GM21360 (cell line): ENCODE data around the gene PFKFB2.

Source experiments
- ATAC-seq: cut with Tn5 transposase; IDR thresholded peaks from one replicate; pipeline ENCODE4 v1.9.1; 2021; ENCODE audit warnings: mild to moderate bottlenecking, moderate library complexity; ENCODE audit not compliant: unreplicated experiment

The PFKFB2 gene

DNA sequence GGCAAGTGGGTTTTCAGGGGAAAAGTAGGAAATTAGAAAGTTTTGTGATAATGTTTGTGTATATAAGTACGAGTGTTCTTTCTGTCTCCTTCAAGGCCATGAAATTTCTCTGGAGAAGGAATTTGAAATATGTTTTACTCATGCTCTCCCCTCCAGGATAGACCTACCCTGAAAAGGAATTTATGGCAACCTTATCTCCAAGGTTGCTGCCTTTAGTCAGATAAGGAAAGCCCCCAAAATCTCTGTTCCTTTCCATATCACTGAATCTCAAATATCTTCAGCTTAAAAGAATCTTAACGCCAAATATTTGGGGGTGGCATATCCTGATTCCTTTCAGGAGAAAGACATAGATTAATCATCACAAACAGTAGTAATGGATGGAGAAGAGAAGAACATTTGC lies 35.1 kb downstream of the PFKFB2 start:
- ATAC-seq, result no peak

DNA sequence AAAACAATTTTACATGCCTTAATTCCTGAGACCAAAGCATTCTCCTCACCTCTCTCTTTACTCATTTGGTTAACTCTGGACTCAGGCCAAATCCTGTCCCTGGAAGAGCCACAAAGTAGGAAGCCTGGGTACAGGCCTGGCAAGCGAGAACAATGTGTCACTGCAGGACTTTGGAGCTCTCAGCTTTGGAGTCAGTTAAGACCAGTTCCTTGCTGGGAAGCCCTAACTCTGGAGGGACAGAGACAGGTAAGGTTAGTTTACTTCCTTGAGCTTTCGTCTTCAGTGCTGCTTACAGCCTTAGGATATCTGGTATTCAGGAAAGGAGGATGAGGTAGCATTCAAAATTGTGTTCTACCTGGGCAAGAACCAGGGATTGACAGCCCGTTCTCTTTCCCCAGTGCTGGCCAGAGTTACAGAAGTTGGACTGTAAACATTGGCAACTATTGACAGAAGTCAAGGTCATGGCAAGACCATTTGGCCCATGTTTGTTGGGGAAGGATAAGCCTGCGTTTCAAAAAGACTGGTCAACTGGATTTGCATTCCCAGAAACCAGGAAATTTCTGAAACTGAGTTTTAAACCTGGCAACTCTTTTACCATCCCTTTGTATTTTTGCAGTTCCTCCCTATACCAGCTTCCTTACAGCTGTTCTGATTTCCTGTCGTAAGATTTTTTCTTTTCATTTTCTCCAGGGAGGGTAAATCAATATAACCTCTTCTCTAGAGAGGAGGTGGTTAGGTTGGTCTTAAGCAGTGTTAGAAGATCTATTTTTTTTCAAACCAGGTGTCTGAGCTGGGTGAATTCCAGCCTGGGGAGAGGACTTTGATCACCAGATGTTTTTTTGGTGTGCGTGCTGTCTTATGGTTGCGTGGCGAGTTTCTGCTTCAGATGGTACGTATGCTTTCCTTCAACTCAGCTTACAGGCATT lies 35.9 kb downstream of the PFKFB2 start, which contains the start of gene C4BPB:
Gene C4BPB, plus strand, starts transcription at position 160 of the 926 bp plus-strand sequence. Its CDS starts 672 bp downstream, at position 832.
- no peak for ATAC-seq

DNA sequence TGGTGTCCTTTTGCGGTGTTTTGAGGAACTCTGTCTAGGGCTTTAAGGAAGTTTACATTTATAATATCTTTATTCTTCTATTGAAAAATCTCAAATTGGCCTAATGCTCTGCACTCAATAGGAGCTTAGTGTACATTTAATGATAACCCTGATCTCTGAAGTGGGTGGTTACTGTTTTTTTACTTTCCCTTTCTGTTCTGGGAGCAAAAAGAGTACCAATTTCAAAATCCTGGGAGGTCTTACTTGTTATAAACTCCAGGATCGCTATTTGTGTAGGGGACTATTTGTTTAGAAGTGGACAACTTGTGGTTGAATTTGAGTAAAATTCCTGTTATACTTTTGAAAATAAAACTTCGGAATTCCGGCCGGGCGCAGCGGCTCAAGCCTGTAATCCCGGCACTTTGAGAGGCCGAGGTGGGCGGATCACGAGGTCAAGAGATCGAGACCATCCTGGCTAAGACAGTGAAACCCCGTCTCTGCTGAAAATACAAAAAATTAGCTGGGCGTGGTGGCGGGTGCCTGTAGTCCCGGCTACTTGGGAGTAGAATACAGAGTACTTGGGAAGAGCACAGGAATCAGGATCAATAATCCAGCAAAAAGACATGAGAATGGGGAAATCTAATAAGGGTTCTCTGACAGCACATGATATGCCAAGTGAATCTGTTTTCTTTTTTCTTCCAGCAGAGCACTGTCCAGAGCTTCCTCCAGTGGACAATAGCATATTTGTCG lies 36.7 kb downstream of the PFKFB2 start:
- no peak for ATAC-seq

DNA sequence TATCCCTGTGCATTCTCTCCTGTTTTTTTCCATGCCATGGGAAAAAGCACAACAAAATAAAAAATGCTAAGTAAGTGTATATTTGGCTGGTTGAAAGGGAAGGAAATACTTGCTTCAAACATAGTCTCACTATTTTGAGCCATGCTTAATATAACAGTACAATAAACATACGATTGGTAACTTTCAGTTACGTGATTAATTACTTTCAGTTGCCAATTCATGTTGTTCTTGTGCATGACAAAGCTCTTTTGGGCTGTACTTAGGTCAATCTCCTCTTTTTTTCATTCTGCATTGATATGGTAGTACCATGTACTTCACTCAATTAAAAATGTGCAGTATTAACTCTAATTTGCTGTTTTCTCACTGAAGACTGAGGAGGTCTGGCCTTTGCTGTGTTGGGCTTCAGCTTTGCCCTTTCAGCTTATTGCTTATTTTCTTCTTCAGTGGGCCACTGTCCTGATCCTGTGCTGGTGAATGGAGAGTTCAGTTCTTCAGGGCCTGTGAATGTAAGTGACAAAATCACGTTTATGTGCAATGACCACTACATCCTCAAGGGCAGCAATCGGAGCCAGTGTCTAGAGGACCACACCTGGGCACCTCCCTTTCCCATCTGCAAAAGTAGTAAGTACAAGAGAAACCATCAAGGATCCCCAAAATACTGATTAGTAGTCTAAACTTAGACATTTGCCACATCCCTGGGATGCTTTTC lies 38.3 kb downstream of the PFKFB2 start:
- no peak for ATAC-seq

DNA sequence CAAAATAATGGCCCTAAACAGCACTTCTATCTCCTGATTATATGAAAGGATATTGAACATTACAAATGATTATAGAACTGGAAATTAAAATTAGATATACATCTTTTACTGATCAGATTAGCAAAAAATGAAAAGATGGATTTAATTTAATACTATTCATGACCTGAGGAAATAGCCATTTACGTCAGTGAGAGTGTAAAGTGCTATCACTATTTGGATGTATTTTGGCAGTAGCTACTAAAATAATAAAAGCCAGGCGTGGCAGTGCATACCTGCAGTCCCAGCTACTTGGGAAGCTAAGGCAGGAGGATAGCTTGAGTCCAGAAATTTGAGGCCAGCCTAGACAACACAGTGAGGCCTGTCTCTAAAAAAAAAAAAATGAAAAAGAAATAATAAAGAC lies 40.9 kb downstream of the PFKFB2 start:
- ATAC-seq, result no peak

DNA sequence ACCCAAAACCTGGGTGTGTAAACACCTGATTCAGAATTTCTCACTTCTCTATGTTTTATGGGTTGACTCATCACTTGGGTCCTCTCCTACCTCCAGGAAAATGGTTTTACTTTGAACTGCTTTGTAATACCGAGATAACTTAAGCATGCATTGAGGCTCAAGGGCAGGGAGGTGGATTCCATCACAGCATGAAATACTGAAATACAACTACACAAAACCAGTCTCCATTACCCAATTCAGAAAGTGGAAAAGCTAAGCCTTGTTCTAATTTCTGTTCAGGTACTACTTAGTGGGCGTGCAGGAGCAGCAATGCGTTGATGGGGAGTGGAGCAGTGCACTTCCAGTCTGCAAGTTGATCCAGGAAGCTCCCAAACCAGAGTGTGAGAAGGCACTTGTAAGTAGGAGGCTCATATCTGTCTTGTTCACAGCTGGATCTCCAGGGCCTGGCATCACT lies 44.8 kb downstream of the PFKFB2 start:
- ATAC-seq, result peak; percentile 71

DNA sequence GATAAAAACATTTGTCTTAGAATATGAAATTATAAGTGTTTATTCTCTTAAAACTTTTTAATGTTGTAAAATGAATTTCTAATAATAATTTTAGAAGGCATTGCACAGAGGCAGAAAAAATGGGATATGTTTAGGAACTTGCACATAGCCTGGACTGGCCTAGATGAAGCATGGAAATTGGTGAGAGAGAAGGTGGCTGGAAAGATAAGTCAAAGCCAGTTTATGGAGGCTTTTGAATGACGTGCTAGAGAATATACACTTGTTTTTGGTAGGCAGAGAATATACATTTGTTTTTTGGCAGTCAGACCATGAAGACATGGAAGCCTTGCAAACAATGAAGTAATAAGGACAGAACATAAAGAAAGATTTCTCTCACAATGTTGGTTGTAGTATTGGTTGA lies 48.6 kb downstream of the PFKFB2 start:
- no peak for ATAC-seq

DNA sequence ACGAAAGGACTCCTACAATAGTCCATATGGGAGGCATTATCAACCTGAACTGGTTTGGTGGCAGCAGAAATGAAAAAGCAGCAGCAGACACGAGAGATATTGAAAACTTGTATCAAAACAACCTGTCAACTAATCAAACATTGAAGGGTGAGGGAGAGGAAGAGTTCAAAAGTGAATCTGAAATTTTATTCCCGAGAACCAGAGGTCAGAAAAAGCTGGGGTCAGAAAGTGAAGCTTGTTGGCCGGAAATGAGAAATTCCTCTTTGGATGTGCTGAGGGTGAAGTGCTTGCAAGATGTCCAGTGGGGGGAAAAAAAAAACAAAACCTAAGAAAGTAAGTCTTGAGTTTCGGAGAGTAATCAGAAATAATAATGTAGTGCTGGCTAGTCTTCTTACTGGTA lies 49.1 kb downstream of the PFKFB2 start:
- no peak for ATAC-seq

DNA sequence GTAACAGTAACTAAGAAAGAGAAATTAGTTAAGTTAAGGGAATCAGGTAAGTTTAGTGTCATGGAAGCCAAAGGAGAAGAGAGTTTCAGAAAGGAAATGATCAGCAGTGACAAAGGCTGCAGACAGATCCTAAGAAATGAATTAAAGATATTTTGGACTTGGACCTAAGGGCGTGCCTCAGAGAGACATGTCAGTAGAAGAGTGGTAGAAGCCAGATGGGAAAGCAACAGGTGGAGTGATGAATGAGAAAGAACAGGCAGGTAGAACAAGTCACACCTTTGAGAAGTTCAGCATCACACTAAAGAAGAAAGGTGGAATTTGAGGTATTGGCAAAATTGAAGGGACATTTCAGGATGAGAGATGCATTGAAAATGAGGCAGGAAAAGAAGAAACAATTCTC lies 49.6 kb downstream of the PFKFB2 start:
- no peak for ATAC-seq

DNA sequence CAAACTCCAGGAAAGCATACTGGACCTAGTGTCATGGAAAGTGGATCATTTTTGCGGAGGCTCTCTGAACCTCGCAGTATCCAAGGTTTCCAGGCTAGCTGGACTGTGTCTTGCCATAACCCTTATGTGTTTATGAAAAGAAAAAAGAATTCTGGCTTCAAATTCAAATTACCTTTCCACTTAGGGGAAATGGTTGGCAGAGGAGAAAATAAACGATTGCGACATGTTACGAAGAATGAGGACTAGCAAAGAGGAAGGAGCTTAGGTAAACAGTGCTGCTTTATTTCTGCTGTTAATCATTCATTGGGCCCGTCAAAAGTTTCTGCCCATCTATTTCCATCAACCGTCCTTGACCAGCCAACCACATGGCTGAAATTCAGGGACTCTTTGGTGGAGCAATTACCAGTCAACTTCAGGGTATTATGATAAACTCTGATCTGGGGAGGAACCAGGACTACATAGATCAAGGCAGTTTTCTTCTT lies 50.9 kb downstream of the PFKFB2 start, which contains the start of gene C4BPA:
Gene C4BPA, plus strand, starts transcription at position 342 of the 482 bp plus-strand sequence. CDS start 8,793 bp downstream, outside the sequence.
- no peak for ATAC-seq

DNA sequence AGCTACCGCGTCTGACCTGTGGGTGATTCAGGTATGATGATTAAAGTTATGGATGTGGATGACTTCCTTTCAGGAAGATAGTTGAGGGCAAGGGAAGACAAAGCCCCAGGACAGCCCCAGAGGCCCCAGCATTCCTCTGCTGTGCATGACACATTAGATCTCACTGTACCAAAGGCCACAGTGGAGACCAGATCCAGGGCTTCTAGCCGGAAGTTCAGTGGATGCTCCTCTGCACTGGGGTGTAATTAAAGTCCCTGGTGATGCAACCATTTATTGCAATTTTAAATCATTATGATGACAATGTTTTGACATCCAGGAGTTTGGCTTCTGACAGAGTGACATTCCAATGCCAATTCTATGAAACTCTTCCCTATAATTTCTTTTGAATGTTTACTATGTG lies 55.9 kb downstream of the PFKFB2 start:
- ATAC-seq, result no peak

DNA sequence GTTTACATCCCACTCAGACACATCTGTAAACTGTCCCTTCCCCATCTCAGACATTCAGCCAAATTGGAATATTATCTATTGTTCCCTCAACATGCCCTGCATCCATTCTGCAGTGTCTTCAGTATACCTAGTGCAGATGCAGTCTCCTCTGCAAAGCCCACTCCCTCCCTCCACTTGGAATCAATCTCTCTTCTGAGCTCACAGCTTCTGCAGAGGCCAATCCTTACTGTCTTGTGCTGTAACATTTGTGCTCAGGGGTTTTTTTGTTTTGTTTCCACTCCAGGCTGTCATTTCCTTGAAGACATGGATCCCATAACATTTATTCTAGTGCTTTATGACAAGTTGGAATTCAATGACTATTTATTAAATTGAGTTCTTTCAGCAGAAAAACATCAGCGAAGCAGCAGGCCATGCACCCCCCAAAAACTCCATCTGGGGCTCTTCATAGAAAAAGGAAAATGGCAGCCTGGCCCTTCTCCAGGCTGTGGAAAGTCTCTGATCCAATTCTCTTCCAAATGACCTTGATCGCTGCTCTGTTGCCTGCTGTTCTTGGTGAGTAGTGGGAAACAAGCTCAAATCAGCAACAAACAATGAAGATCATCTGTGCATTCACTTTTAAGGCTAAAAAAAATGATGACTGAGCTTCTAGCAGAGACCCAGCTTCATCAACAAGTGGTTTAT lies 59.7 kb downstream of the PFKFB2 start:
- no peak for ATAC-seq

DNA sequence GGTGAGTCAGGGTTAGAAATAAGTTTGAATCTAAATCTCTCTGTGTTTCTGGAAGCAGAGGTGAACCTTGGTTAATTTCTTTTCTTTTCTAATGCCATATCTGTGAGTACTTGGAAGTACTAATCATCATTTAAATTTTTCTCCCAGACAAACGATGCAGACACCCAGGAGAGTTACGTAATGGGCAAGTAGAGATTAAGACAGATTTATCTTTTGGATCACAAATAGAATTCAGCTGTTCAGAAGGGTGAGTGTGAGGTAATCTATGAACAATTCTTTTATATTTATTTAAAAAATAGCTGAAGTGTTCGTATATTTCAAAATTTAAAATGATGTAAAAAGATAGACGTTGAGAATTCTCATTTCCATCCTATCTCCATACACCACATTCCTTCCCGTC lies 62.2 kb downstream of the PFKFB2 start:
- ATAC-seq, result no peak

DNA sequence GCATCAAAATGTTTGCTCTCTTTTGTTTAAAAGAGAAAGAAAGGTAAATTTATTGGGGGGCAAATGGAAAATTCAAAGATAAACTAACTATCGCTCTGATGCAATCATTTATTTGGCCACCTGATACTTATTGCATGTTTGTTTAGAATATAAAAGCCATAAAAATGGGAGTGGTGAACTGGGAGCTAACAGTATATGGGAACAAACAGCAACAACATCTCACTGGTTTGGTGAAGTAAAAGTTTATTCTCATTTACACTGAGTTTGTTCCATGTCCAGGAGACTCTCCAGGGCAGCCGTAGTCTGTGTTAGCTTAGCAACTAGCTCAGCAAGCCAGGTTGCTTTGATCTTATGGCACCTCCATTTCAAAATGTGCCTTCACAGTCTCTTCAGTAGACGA lies 71.3 kb downstream of the PFKFB2 start:
- no peak for ATAC-seq

DNA sequence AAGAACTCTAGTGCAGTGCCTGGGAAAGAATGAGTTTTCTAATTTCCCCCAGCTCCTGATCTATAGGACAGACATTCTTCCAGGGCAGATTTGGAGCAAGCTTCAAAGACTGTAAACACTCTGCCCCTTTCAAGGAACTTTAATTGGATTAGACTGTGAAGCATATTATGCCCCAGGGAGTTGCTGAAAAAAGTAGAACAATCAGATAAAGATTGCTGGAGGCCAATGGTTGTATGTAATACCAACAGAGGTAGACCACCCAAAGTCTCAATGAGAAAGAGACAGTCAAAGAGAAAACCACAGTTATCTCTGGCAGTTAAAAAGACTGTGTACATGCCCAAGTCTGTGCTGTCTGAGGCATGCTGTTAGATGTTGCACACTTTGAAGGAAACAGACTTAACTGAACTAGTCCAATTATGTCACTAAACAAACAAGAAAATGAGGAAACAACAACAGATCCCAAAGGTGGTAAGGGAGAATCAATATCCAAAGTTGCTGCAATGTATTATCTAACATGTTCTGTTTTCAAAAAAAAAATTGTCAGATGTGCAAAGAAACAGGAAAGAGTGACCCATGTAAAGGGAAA lies 75.4 kb downstream of the PFKFB2 start:
- no peak for ATAC-seq

DNA sequence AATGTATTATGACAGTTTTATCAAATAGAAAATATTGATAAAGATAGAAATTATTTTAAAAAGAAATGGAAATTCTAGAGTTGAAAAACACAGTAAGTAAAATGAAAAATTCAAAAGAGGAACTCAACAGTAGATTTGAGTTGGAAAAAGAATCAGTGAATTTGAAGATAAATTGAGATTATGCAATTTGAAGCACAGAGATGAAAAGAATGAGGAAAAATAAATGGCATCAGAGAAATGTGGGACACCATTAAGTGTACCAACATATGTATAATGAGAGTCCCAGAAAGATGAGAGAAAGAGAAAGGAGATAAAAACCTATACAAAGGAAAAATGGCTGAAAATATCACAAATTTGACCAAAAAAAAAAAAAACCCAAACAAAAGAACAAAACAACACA lies 76.0 kb downstream of the PFKFB2 start:
- no peak for ATAC-seq
